CD4-positive, alpha-beta T cell treated with Interleukin-1 beta for 1 hour (primary cell): ENCODE measurements around the gene SLC2A4RG.

Experiments used
- DNase-seq, 2 donors: peaks; one replicate each; pipeline ENCODE4 v3.0.0-alpha.2; 2020 to 2022

Gene SLC2A4RG

GRCh38 chr20:63739130-63740069 is at the start of gene SLC2A4RG:
Gene SLC2A4RG, plus strand, starts transcription at chr20:63739776. Its CDS starts 137 bp downstream, at chr20:63739913.
- DNase-seq = peak; percentile 80 to 81

GRCh38 chr20:63690003-63690897 is 49.3 kb upstream of the SLC2A4RG start:
- no peak for DNase-seq

DNA sequence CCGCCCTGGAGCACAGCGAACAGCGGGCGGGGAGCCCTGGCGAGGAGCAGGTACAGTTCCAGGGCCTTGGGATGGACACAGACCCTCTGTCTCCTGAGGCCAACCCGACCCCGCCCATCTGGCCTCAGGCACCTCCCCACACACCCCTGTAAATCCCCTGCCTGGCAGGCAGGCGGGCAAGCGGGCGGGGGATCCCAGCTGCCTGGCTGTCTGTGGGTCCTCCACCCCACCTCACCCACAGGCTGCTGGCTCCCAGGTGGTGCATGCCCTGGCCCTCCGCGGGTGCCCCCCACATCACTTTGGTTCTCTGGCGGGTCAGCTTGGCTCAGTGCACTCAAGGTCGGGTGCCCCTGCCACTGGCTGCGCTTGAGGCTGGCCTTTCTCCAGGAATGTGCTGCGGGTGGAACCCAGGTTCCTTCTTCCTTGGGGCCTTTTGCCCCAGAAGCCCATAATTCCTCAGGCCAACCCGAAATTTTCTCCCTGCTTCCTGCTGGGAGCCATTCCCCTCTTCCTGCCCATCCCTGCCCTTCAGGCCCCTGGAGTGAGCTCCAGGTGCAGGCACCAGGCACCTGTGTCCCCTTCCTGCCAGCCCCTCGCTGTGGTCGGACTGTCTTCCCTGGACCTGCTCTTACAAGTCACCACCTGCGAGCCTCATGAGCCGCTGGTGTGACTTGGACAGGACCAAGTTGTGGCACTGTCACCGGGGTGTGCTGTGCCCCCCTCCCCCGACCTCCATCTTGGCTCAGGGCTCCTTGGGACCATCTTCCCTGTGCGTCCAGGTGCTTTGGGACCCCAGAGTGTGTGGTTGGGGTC is 48.5 kb upstream of the SLC2A4RG start:
- DNase-seq = no peak

GRCh38 chr20:63691711-63692435 is 47.7 kb upstream of the SLC2A4RG start:
- DNase-seq = no peak

- DNase-seq = no peak
Observed at GRCh38 chr20:63692436-63693082, 47.0 kb upstream of the SLC2A4RG start.

DNA sequence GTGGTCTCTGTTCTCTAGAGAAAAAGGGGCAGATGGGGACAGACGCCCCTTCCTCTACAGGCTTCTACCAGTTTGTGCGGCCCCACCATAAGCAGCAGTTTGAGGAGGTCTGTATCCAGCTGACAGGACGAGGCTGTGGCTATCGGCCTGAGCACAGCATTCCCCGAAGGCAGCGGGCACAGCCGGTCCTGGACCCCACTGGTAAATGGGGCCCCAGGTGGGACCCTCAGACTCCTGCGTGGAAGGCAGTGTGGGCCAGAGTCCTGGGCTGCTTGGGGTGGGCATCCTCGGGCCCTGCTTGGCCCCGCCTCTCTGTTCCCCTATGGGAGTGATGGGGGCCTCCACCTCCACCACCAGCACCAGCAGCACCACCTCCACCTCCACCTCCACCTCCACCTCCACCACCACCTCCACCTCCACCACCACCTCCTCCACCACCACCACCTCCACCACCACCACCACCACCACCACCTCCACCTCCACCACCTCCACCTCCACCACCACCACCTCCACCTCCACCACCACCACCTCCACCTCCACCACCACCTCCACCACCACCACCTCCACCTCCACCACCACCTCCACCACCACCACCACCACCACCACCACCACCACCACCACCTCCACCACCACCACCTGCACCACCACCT is 46.4 kb upstream of the SLC2A4RG start:
- DNase-seq = no peak

GRCh38 chr20:63693733-63694583 is 45.6 kb upstream of the SLC2A4RG start:
- DNase-seq = no peak

- DNase-seq = no peak
Observed at GRCh38 chr20:63694584-63695423, 44.8 kb upstream of the SLC2A4RG start.

GRCh38 chr20:63695424-63696305 is 43.9 kb upstream of the SLC2A4RG start:
- DNase-seq = no peak

DNA sequence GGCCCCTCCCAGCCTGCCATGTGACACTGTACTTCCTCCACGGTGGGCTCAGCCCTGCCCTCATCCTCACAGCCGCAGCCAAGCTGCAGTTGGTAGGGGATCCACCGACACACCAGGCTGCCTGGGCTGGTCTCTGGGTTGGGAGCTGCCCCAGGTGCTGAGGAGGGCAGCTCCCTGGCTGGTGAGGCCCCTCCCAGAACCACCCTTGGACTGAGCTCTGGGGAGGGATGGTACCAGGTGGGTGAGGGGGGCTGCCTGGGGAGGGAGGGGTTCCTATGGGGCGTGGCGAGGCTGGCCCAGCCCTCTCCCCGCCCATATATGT is 43.3 kb upstream of the SLC2A4RG start:
- DNase-seq = peak; percentile 31 to 52

DNA sequence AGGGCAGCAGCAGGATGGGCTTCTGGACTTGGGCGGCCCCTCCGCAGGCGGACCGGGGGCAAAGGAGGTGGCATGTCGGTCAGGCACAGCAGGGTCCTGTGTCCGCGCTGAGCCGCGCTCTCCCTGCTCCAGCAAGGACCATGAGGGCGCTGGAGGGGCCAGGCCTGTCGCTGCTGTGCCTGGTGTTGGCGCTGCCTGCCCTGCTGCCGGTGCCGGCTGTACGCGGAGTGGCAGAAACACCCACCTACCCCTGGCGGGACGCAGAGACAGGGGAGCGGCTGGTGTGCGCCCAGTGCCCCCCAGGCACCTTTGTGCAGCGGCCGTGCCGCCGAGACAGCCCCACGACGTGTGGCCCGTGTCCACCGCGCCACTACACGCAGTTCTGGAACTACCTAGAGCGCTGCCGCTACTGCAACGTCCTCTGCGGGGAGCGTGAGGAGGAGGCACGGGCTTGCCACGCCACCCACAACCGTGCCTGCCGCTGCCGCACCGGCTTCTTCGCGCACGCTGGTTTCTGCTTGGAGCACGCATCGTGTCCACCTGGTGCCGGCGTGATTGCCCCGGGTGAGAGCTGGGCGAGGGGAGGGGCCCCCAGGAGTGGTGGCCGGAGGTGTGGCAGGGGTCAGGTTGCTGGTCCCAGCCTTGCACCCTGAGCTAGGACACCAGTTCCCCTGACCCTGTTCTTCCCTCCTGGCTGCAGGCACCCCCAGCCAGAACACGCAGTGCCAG is 42.8 kb upstream of the SLC2A4RG start, which contains the start of gene TNFRSF6B:
TNFRSF6B (plus strand) TSS at position 25 of the 729 bp plus-strand sequence; CDS start at position 141, 116 bp downstream.
- DNase-seq = no peak

GRCh38 chr20:63697357-63697867 is 42.2 kb upstream of the SLC2A4RG start:
- DNase-seq = no peak

- DNase-seq = no peak
Observed at GRCh38 chr20:63697868-63698545, 41.6 kb upstream of the SLC2A4RG start.

DNA sequence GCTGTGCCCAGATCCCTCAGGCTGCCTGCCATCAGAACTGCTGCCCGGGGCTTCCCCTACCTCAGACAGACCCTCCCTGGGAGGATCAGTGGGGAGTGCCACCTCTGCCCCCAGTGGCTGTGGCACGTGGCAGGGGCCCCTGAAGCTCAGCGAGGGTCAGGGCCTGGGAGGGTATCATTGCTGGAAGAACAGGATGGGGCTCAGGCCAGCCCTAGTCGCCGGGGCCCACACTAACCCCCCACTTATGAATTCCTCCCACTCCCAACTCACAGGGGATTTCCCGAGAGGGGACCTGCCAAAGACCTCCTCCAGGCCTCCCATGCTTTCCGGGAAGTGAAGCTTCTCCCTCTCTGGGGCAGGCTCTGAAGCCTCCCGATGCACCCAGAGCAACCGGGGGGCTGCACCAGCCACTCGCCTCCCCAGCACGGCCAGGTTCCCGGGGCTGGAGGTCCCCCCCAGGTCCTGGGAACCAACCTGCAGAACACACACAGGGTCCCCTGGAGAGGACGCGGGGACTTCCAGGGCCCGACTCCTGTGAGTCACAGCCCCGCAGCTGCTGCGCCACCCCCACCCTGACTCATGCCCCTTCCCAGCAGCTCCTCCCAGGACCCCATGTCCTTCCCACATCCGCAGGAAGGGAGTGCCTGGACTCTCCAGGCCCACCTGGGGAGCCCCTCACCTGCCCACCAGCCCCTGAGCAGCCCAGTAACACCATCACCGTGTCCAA is 40.7 kb upstream of the SLC2A4RG start:
- DNase-seq = no peak

- DNase-seq = no peak
Observed at GRCh38 chr20:63699466-63700198, 39.9 kb upstream of the SLC2A4RG start.
